ENCODE measurements around the gene GRM8.

GRM8 gene
- 0 to 0.04 reads per million in 2 donors for total RNA-seq

DNA sequence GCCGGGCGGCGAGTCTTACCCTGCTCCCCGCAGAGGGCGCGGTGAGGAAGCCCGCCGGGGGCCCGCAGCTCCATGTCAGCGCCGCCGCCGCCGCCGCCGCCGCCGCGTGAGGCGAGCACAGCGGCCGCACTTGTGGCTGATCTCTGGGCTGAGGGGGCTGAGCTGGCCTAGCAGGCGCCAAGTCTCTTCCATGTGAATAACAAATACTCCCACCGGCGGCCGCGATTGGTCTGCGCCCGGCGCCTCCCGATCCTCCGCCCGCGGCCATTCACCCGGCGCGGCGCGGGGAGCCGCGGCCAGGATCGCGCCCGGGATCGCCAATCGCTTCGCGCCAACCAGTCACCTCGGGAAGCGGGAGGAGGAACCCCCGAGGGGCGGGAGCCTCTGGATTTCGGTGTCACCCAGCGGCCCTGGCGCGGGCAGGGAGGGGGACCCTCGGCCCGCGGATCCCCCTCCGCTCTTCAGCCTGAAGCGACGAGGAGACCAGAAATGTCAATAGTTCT, at the start of gene GRM8:
Gene GRM8, minus strand, starts transcription at position 164 of the 503 bp plus-strand sequence.
- DNase-seq: peak; percentile 11

DNA sequence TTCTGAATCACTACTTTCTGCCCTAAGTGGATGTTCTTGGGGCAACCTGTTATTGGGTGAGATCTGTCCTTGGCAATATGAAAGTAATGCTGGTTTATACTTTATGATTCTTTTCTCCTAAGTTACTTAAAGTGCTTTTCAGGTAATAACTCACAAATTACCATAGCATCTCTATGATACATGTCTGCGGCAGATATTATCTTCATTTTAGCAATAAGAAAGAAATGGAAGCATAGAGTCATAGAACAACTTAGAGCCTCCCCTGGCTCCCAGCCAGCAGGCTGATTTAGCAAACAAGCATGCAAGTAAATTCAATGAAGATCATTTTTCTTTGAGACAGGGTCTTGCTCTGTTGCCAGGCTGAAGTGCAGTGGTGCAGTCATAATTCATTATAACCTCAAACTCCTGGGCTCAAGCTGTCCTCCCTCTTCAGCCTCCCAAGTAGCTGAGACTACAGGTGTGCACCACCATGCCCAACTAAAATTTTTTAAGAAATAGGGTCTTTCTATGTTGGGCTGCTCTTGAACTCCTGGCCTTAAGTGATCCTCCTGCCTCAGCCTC, 38.1 kb upstream of the GRM8 start:
- DNase-seq: no peak

DNA sequence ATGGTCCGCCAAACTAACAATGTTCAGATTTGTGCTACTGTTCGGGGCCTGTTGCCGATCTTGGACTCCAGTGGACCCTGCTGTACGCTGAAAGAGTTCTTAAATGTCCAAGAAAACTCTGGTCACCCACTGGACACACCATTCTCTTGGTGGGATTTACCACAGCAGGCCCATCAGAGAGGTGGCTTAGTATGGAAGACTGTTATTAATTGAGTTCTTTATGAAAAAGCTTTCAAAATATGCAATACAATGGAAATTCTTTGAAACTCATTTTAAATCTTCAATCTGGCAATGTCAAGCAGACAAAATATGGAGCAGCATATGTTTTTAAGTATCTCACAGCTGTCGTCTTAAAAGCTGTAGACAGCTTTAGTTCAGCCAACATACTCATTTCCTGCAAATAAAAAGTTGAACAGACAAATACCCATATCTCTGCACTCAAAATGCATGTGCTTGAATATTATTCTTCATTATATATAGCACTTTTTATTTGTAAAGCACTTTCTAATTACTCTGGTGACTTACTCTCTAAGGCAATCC, 37.4 kb upstream of the GRM8 start:
- no peak for DNase-seq

DNA sequence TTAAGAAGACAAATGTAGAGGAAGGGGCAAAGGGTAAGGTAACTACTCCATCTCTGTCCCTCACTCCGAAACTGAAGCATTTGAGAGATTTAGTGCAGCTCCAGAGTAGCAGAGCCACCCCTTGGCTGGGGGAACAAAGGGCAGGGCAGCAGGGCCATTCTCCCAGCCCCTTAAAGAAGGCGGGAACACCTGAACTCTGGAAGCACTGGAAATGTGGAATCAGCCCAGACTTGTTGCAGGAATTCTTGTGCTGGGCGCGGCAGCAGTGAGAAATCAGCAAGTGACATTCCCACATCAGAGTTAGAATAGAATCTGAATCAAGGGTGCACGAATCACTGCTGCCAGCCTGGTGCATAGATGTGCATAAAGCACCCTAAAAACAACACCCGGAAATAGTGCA, 34.4 kb upstream of the GRM8 start:
- DNase-seq: no peak

DNA sequence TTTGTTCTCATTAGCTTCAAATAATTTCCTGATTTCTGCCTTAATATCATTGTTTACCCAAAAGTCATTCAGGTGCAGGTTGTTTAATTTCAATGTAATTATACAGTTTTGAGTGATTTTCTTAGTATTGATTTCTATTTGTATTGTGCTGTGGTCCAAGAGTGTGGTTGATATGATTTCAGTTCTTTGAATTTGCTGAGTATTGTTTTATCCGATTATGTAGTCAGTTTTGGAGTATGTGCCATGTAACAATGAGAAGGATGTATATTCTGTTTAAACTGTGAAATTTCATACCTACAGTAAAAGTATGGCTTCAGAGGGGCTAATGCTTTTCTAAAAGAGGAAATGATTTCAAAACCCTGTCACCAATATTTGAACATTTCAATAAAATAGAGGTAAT, 17.4 kb upstream of the GRM8 start:
- no peak for DNase-seq

DNA sequence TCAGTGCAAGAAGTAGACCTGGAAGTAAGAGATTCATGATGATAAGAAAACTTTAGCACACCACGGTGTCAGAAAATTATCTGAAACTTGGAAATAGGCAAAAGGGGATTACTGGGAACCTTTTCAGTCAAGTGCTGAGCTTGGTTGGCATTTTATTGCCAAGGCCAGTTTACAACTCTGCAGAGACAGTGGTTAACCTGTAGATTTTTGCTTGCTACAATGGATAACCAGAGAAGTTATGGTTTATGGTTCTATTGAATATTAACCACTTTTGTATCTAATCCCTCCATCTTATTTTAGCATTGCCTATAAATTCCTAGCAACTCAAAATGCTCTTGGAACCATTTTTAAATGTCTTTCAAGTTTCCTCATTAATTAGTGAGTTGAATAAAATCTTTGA, 13.3 kb upstream of the GRM8 start:
- DNase-seq: no peak

DNA sequence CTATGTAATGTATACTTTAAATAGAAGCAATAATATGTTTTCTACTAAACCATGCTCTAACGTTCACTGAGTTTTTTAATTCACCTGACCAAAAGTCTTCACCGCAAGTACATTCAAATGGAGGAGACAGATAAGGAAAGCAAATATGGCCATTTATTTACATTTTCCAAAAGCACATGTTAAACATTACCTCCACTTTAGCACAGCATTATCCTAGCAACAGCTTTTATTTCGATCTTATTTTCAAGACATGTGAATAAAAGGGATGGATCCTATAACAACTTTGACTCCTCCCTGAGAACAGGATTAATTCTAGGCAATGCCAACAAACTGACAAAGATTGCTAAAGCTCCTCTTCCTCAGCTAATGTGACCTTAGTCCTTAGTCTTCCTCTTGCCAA, 11.5 kb upstream of the GRM8 start:
- DNase-seq: no peak

DNA sequence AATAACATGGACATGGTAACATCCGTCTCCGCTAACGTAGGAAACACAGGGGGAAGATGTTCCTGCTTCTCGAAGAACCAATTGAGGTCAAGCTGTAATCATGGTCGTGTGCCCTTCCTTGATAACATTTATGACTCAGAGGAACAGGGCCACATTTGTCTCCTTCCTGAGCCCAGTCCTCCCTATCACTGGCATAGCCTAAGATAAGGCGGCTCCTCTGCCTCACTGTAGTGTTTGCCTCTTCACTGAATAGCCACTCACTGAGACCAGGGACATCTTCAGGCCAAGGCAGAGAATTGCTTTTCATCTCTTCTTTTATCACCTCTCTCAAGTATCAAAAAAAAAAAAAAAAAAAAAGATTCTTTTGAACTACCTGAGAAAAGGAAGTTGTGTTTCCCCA, 5.4 kb upstream of the GRM8 start:
- DNase-seq: no peak

DNA sequence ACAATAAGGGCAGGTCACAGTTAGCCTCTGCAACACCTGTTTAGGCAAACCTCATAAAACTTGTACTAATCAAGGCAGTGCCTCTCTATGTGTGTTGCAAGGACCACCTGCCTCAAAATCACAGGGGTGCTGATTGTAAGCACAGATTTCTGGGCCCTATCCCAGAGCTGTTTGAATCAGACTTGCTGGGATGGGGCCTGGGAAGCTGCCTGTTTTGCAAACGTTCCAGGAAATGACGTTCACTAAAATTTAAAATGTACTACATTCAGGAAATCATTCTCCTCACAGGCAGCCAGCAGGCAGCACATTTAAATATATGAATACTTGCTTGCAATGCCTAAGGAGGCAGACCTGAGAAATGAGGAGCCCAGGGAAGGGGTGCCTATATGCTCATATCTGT, 4.3 kb upstream of the GRM8 start:
- DNase-seq: no peak

DNA sequence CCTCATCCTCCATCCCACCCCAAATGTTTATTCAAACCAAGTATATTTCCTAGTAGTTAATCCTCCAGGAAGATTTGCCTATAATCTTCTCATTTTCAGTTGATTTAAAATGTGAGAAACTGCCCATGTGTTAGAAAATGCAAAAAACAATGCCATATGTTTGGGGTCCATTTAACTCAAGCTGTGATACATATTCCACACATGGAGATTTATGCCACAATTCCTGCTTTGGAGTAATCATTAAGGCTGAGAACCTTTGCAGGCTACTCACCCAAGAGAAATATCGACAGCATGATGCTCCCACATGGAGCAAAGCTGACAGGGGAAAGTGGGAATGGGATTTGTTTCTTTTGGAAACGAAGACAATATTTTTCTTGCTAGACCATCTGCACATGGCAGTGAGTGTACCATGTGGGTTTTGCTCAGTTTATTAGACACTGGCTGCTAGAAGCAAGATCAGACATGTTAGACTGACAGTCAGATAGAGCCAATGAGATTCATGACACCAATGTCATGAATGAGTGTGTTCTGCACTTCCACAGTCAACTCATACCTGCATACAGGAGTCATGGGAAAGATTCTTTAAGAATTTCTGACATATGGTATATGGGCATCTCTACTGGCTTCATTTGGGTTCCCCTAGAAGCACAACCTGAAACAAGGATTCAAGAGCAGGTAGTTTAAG, 3.4 kb upstream of the GRM8 start:
- no peak for DNase-seq

DNA sequence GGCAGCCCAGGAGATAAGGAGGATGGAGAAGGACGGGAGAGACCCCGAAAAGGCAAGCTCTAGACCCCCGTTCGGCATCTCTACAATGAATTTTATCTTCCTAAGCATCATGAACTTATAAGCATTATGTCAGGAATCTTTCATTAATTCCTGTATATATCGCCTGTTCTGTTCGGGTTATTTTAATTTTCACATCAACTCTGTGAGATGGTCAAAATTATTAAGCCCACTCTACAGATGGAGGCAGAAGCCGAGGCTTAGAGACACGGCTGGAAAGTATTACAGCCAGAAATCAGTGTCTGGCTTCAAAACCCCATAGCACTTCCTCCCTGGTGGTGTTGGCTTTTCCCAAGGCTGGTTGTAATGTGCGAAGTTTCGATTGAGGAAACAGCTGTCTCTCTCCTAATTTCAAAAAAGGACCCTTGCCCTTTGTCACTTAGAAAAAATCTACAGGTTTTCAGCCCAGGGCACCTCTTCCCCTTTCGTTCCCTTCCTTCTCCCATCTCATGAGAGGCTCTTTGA, 1.5 kb upstream of the GRM8 start:
- DNase-seq: no peak

DNA sequence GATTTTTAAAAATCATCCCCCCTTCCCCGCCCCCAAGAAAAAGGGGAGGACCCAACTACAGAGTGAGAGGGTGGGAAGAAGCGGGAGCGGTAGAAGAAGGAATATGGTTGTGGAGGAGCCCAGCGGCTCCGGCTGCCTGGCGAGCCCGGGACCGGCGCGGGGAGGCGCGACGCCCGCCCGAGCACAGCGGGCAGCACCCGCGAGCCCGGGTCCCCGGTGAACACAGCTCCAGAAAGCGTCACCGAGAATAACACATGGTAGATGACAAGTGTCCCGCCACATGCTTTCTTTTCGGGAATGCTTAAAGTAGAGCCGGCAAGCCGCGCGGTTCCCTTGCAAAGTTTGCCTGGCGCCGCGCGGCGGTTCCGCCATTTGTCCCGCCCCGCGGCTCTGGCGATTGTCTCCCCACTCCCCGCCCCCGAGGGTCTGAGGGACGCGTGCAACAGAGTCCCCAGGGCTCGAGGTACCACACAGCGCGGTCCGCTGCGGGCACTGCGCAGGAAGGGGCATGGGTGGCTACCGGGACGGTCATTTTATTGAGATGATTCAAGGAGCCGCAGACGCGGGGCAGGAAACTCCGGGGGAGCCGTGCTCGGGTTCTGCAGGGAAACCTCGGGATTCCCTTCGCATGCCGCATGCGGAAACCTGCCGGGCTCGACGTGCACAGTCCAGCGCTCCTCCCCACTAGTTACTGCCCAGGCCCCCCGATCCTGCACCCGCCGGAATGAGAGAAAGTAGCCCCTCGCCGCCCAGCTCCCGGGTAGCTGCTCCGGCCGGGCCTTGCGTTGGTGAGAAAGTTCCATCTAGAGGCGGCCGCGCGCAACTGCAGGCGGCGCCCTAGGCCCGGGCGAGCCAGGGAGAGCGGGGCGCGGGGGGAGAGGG, 781 bp upstream of the GRM8 start:
- DNase-seq: no peak

DNA sequence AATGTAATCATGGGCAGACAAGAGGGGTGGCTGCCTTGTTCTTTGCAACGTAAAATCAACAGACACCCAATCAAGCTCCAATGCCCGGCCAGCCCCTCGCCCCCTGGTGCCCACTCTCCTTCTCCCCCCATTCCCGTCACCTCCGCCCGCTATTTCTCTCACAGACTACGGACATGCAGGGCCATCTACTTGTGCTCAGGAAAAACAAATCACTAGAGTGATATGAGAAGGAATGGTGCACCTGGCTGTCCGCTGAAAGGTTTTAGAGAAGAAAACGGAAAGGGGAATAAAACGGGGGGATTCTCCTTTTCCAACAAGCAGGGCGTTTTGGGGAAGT, 396 bp downstream of the GRM8 start:
- no peak for DNase-seq

DNA sequence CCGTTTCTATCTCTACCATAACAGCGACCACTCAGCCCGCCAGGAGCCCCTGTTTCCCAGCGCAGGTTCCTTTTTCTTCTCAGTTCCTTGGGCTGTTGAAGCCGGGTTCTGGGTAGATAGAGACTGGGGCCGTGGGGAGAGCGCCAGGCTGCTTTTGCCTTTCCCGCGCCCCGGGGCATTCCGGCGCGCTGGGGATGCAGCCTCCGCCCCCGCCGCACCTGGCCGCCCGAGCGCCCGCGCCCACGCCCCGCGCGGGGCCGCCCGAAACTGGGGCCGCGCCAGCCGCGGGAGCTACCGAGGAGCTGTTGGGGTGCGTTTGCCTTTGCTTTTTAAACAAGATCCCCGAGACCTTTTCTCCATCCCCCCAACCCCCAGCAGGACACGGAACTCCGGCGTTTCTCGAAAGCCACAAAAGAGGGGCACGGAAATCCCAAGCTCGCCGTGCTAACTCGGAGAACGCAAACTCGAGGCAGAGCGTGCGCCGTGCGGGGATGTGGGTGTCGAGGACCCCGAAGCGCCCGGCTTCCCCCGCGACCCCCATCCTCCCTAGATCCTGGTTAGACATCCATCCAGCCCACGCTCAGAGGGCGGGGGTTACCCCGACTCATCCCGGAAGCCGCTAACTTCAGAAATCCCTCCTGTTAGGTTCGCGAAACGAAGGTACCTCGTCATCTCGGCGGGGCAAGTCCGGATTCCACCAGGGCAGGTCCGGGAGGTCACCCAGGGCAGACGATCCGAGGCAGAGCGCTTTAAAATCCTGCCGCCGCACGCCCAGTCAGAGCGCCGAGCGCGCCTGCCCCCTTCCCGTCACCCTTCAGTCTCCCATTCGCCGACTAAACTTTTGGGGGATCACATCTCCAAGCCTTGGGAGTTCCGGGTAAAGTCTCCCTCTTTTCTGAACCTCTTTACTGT, 1.0 kb downstream of the GRM8 start:
- DNase-seq: no peak

DNA sequence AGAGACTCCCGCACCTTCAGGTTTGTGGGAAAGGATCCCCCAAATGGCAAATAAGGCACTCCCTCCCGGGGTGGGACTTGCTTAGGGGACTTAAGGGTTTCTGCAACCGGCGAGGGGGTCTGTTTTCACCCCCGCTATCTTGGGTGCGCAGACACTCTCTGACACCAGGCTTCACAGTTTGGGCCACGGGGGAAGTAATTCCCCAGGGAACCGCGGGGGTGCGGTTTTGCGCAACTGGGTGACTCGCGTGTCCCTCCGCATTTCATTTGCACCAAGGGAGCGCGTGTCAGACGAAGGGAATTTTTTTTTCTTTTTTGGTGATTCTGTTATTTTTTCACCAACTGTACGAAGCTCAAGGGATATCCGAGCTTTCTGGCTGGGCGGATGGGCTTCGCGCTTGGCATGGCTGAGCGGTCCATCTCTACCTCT, 1.7 kb downstream of the GRM8 start:
- DNase-seq: no peak

DNA sequence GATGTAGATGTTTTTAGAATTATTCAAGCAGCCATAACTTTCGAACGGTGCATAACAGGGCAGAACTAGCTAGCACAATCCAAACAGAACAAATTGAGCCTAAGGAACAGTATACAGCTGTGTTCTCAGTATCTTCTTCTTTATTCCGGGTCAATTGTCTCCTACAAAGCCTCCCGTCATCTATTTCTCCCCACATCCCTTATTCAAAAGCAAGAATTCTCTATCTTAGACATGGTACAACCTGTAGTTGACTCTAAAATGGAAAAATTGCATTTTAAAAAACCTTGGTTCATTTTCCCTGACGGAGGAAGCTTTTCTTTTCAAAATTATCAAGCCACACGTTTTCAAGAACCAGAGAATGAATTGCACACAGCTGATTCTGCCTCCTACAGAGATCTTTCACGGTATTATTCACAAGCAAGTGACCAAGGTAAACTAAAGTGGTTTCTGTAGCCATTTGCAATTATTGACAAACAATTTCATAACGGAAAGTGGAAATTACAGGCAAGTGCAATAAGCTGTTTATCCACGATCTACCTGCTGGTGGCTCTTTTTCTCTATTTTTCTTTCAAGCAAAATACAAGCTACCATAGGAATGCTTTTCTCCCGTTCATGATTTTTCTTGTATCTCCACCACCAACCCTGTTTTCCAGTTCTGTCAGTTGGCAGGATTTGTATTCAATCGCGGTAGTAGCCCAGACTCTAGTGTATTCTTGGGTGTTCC, 2.3 kb downstream of the GRM8 start:
- DNase-seq: no peak

DNA sequence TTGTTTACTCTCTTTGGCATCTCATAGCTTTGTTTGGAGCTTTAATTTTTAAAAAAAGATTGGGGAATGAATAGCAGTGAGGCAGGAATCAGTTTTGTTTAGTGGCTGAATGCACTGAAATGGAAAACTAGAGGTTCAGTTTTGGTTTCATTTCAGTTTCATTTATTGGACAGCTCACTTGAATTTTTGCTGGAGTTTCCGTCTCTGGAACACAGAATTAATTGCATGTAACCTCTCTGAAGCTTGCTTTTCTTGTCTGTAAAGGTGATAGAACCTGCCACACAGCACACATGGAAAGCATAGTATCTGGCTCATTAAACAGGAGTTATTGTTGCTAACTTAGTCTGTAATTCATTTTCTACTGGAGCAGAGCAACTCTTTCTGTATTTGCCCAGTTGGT, 7.1 kb downstream of the GRM8 start:
- DNase-seq: no peak

DNA sequence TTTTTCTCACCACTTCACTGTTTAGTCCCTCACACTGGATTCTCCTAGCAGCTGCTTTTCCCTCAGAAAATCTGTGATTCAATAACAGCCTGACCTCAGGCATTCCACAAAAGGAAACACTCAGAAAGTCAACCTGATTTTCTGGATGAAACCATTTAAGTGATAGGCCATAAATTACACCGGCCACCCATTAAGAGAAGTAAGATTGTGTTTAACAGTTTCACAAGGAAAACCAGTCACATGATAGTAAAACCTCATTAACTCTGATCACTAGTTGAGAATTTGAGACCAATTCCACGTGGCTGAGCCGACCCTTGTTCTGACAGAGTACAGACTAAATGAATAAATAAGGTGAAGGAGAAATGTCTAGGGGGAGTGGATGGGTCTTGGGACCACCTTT, 7.7 kb downstream of the GRM8 start:
- DNase-seq: no peak

DNA sequence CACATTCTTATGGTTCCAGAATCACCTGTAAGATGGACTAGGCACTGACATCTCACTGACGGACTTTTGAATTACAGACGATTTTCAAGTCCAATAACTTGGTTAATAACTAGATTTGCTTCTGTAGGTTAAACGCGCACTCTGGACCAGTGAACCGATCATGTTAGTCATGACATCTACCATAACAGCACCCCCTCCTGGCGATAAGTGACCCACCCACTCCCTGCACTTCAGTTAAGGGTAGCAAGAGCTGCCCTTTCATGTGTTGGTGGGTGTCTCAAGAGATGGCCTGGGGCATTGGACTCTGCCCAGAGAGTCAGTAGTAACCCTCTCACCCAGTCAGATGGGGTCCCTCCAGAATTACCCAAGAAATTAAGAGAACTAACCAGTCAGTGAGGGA, 12.9 kb downstream of the GRM8 start:
- no peak for DNase-seq

DNA sequence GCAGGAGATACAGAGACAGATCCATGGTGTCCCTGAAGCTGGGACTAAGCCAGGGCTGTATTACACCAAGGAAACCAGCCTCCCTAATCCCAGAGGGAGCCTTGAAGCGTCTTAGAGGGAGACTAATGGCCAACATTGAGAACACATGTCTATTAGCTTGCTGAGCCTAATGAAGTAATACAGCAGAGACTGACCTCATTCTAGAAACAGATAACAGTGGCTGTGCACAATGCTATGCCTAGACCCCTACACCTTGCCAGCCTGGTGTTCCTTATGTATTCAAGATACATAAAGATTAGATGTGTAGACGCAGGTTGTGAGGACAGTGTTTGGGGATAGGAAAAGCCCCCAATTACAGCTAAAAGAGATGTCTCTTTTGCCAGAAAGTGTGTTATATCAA, 19.1 kb downstream of the GRM8 start:
- DNase-seq: no peak

DNA sequence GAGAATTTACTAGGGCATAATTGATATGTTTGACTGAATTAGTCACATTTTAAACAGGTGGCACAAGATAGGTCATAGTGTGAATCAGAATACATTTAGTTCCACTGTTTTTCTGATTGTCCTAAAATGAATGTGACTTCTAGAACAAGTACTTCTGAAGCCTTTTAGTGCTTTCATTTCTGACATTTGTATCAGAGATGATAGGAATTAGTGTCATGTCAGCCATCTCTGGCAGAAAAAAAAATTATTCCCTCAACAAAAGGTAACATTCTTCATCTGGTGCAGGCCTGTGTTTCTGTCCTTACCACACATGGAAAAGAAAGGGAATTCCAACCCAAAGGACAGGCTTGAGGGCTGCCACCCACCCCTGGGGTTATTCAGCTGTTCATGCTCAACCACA, 21.3 kb downstream of the GRM8 start:
- DNase-seq: no peak
